ENCODE data around the gene FAM89A.
"Not testable (repeated sequence)": the region's sequence is repeated elsewhere in the genome, so short reads cannot be mapped to it uniquely, and the experiment has no call there.

The FAM89A gene

GRCh38 chr1:230987448-230987847 is 52.6 kb downstream of the FAM89A start:
- Histone ChIP-seq H2BK15ac (ENCODE audit: low read length) (no peak overlapping the region), H4K8ac (ENCODE audit: low read depth, low read length) (no peak overlapping the region), H3K4me2 (ENCODE audit: insufficient read depth, low read length, poor library complexity, severe bottlenecking) (no peak overlapping the region), H2BK5ac (ENCODE audit: low read length) (no peak overlapping the region), H3K14ac (ENCODE audit: low read length) (no peak overlapping the region), H2AFZ (ENCODE audit: low read length) (no peak overlapping the region), H3K9ac (ENCODE audit: low read depth, low read length, poor library complexity) (no peak overlapping the region), H3K27ac (replicated peaks; ENCODE audit: low read length) (no peak overlapping the region), H3K9me3 (replicated peaks in 1 of 2; ENCODE audit: control insufficient read depth in 2 of 2, insufficient read depth in 1 of 2, low read depth in 1 of 2, low read length in 2 of 2) (no peaks in the 10 kb centered on the region), H3K79me1 (ENCODE audit: low read depth, low read length) (no peaks in the 10 kb centered on the region), H3K36me3 (replicated peaks in 1 of 2; ENCODE audit: control insufficient read depth in 2 of 2, insufficient read depth in 2 of 2, low read length in 2 of 2) (peaks cover 9 to 32% of the 10 kb centered on the region in 2 donors), H3K4me1 (ENCODE audit: control insufficient read depth in 2 of 2, insufficient read depth in 1 of 2, low read depth in 1 of 2, low read length in 2 of 2) (no peaks in the 10 kb centered on the region), H3K18ac (ENCODE audit: low read length) (no peak overlapping the region), H3K4ac (ENCODE audit: low read length) (no peak overlapping the region), H3K27me3 (ENCODE audit: control insufficient read depth in 3 of 3, insufficient read depth in 3 of 3, low read depth in 1 of 3, low read length in 3 of 3) (no peaks in the 10 kb centered on the region), H2BK120ac (ENCODE audit: low read depth, low read length) (no peak overlapping the region), H2BK12ac (ENCODE audit: low read length) (no peak overlapping the region), H2AK5ac (ENCODE audit: low read depth, low read length) (no peak overlapping the region), H3K4me3 (ENCODE audit: low read length in 2 of 2) (no peak overlapping the region), H3K23ac (ENCODE audit: low read depth, low read length, poor library complexity) (no peak overlapping the region), H4K91ac (ENCODE audit: low read depth, low read length, poor library complexity) (no peak overlapping the region)
- DNase-seq (ENCODE audit: low spot score): no peak
- no CpG with 5 or more reads among the region's 3 CpGs for WGBS, 2 donors (ENCODE audit: extremely low coverage in 2 of 2, insufficient read length in 2 of 2, insufficient replicate concordance in 1 of 2)

- H3K9me3 ChIP-seq (replicated peaks in 1 of 2; ENCODE audit: control insufficient read depth in 2 of 2, insufficient read depth in 1 of 2, low read depth in 1 of 2, low read length in 2 of 2): no peaks in the 10 kb centered on the region
- H3K14ac ChIP-seq (ENCODE audit: low read length): no peak overlapping the region
- no peaks in the 10 kb centered on the region for H3K27me3 ChIP-seq (ENCODE audit: control insufficient read depth in 3 of 3, insufficient read depth in 3 of 3, low read depth in 1 of 3, low read length in 3 of 3)
- H2BK15ac ChIP-seq (ENCODE audit: low read length): no peak overlapping the region
- H3K4ac ChIP-seq (ENCODE audit: low read length): no peak overlapping the region
- H3K36me3 ChIP-seq (replicated peaks in 1 of 2; ENCODE audit: control insufficient read depth in 2 of 2, insufficient read depth in 2 of 2, low read length in 2 of 2): peaks cover 4 to 30% of the 10 kb centered on the region in 2 donors
- no peak overlapping the region for H4K91ac ChIP-seq (ENCODE audit: low read depth, low read length, poor library complexity)
- WGBS, 2 donors (ENCODE audit: extremely low coverage in 2 of 2, insufficient read length in 2 of 2, insufficient replicate concordance in 1 of 2): no CpG with 5 or more reads among the region's 7 CpGs
- no peaks in the 10 kb centered on the region for H3K79me1 ChIP-seq (ENCODE audit: low read depth, low read length)
- H2AK5ac ChIP-seq (ENCODE audit: low read depth, low read length): no peak overlapping the region
- no peak overlapping the region for H3K4me2 ChIP-seq (ENCODE audit: insufficient read depth, low read length, poor library complexity, severe bottlenecking)
- no peak overlapping the region for H3K23ac ChIP-seq (ENCODE audit: low read depth, low read length, poor library complexity)
- H3K4me1 ChIP-seq (ENCODE audit: control insufficient read depth in 2 of 2, insufficient read depth in 1 of 2, low read depth in 1 of 2, low read length in 2 of 2): no peaks in the 10 kb centered on the region
- H3K18ac ChIP-seq (ENCODE audit: low read length): no peak overlapping the region
- H2BK12ac ChIP-seq (ENCODE audit: low read length): no peak overlapping the region
- H2BK5ac ChIP-seq (ENCODE audit: low read length): no peak overlapping the region
- no peak overlapping the region for H2AFZ ChIP-seq (ENCODE audit: low read length)
- no peak overlapping the region for H3K27ac ChIP-seq (replicated peaks; ENCODE audit: low read length)
- H3K9ac ChIP-seq (ENCODE audit: low read depth, low read length, poor library complexity): no peak overlapping the region
- H4K8ac ChIP-seq (ENCODE audit: low read depth, low read length): no peak overlapping the region
- no peak for DNase-seq (ENCODE audit: low spot score)
- no peak overlapping the region for H2BK120ac ChIP-seq (ENCODE audit: low read depth, low read length)
- H3K4me3 ChIP-seq (ENCODE audit: low read length in 2 of 2): no peak overlapping the region
Observed at GRCh38 chr1:230986976-230987375, 53.1 kb downstream of the FAM89A start.

- Histone ChIP-seq H3K9ac (ENCODE audit: low read depth, low read length, poor library complexity) (no peak overlapping the region), H2BK15ac (ENCODE audit: low read length) (no peak overlapping the region), H2AFZ (ENCODE audit: low read length) (no peak overlapping the region), H2BK120ac (ENCODE audit: low read depth, low read length) (no peak overlapping the region), H3K4me2 (ENCODE audit: insufficient read depth, low read length, poor library complexity, severe bottlenecking) (no peak overlapping the region), H4K8ac (ENCODE audit: low read depth, low read length) (no peak overlapping the region), H3K4me3 (ENCODE audit: low read length in 2 of 2) (no peak overlapping the region), H3K36me3 (replicated peaks in 1 of 2; ENCODE audit: control insufficient read depth in 2 of 2, insufficient read depth in 2 of 2, low read length in 2 of 2) (peaks cover 0 to 32% of the 10 kb centered on the region in 2 donors), H3K14ac (ENCODE audit: low read length) (no peak overlapping the region), H3K4me1 (ENCODE audit: control insufficient read depth in 2 of 2, insufficient read depth in 1 of 2, low read depth in 1 of 2, low read length in 2 of 2) (no peaks in the 10 kb centered on the region), H3K27me3 (ENCODE audit: control insufficient read depth in 3 of 3, insufficient read depth in 3 of 3, low read depth in 1 of 3, low read length in 3 of 3) (no peaks in the 10 kb centered on the region), H4K91ac (ENCODE audit: low read depth, low read length, poor library complexity) (no peak overlapping the region), H3K79me1 (ENCODE audit: low read depth, low read length) (no peaks in the 10 kb centered on the region), H3K23ac (ENCODE audit: low read depth, low read length, poor library complexity) (no peak overlapping the region), H3K27ac (replicated peaks; ENCODE audit: low read length) (no peak overlapping the region), H2BK12ac (ENCODE audit: low read length) (no peak overlapping the region), H3K4ac (ENCODE audit: low read length) (no peak overlapping the region), H2BK5ac (ENCODE audit: low read length) (no peak overlapping the region), H3K9me3 (replicated peaks in 1 of 2; ENCODE audit: control insufficient read depth in 2 of 2, insufficient read depth in 1 of 2, low read depth in 1 of 2, low read length in 2 of 2) (no peaks in the 10 kb centered on the region), H3K18ac (ENCODE audit: low read length) (no peak overlapping the region), H2AK5ac (ENCODE audit: low read depth, low read length) (no peak overlapping the region)
- DNase-seq (ENCODE audit: low spot score): no peak
- no CpG with 5 or more reads among the region's 6 CpGs for WGBS, 2 donors (ENCODE audit: extremely low coverage in 2 of 2, insufficient read length in 2 of 2, insufficient replicate concordance in 1 of 2)
Observed at GRCh38 chr1:230985711-230986110, 54.3 kb downstream of the FAM89A start.

GRCh38 chr1:230984622-230985515 is 55.2 kb downstream of the FAM89A start:
- H3K79me1 ChIP-seq (ENCODE audit: low read depth, low read length); H3K9ac ChIP-seq (ENCODE audit: low read depth, low read length, poor library complexity); H3K4ac ChIP-seq (ENCODE audit: low read length); H3K4me2 ChIP-seq (ENCODE audit: insufficient read depth, low read length, poor library complexity, severe bottlenecking); H3K14ac ChIP-seq (ENCODE audit: low read length); H3K18ac ChIP-seq (ENCODE audit: low read length); H2BK5ac ChIP-seq (ENCODE audit: low read length); H4K8ac ChIP-seq (ENCODE audit: low read depth, low read length); H4K91ac ChIP-seq (ENCODE audit: low read depth, low read length, poor library complexity); H3K4me1 ChIP-seq (ENCODE audit: control insufficient read depth in 2 of 2, insufficient read depth in 1 of 2, low read depth in 1 of 2, low read length in 2 of 2); DNase-seq (ENCODE audit: low spot score); H3K27ac ChIP-seq (replicated peaks; ENCODE audit: low read length); H3K23ac ChIP-seq (ENCODE audit: low read depth, low read length, poor library complexity); H2BK15ac ChIP-seq (ENCODE audit: low read length); H2BK120ac ChIP-seq (ENCODE audit: low read depth, low read length); H3K9me3 ChIP-seq (replicated peaks in 1 of 2; ENCODE audit: control insufficient read depth in 2 of 2, insufficient read depth in 1 of 2, low read depth in 1 of 2, low read length in 2 of 2); H3K27me3 ChIP-seq (ENCODE audit: control insufficient read depth in 3 of 3, insufficient read depth in 3 of 3, low read depth in 1 of 3, low read length in 3 of 3); H3K4me3 ChIP-seq (ENCODE audit: low read length in 2 of 2); H2AFZ ChIP-seq (ENCODE audit: low read length); H2AK5ac ChIP-seq (ENCODE audit: low read depth, low read length); H2BK12ac ChIP-seq (ENCODE audit: low read length): not testable (repeated sequence)
- no CpG with 5 or more reads among the region's 10 CpGs for whole genome bisulfite sequencing, 2 donors (ENCODE audit: extremely low coverage in 2 of 2, insufficient read length in 2 of 2, insufficient replicate concordance in 1 of 2)
- peaks cover 0 to 29% of the 10 kb centered on the region in 2 donors for H3K36me3 ChIP-seq (replicated peaks in 1 of 2; ENCODE audit: control insufficient read depth in 2 of 2, insufficient read depth in 2 of 2, low read length in 2 of 2)

Data from neuronal stem cell (in vitro differentiated cells).